ENCODE data around the gene SPTB. TPM values are rescaled to one million over a fixed set of nuclear protein-coding genes. Genes with fewer than 3 reads are reported as not detected.

SPTB gene
- total RNA-seq, 2 donors from 2014 or later = 5.6 to 9.9 TPM

DNA sequence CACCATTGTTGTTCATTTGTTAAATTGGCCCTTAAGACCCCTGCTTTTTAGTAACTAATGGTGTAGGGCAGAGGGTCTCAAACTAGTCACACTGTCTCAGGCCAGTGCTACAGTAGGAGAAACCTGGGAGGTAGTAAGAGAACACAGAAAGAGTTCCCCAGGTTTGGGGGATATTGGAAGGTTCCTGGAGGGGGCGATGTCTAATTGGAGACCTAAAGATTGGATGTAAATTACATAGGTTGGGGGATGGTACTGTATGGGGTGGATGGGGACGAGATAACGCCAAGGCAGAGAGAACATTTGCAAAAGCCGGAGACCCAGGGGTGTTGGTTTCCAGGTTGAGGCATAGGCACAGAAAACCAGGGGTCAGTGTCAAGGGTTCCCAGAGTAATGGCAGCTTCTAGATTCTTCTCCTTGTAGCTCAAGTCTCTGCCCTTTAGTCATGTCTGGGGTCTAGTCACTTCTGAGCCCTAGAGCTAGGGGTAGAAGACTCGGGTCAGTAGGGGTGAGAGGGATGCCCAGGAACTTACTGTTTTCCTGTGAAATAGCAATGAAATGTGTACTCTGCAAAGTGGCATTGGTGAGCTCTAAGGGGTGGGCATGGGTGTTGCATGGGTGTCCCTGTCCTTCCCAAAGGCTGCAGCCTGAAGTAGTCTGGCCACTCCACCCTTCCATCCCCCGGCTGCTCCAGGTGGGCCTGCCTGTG, 153.7 kb downstream of the SPTB start:
- Histone ChIP-seq H3K4me1 (ENCODE audit: control insufficient read depth in 1 of 2, low read depth in 2 of 2) (peaks cover 50 to 74% of the 10 kb centered on the region in 2 donors), H3K36me3 (peaks cover 32% of the 10 kb centered on the region), H3K27me3 (replicated peaks; ENCODE audit: insufficient read depth) (no peaks in the 10 kb centered on the region), H3K27ac (peak overlapping the region; percentile 1 to 92), H3K9me3 (no peaks in the 10 kb centered on the region), H3K4me3 (no peak overlapping the region)
- TF ChIP-seq CTCF (IDR thresholded peaks at IDR 0.05) = no peak
- DNase-seq (ENCODE audit: low spot score) (no peak), ATAC-seq (ENCODE audit: insufficient number of reproducible peaks, low FRiP score, low read depth) (no peak)

DNA sequence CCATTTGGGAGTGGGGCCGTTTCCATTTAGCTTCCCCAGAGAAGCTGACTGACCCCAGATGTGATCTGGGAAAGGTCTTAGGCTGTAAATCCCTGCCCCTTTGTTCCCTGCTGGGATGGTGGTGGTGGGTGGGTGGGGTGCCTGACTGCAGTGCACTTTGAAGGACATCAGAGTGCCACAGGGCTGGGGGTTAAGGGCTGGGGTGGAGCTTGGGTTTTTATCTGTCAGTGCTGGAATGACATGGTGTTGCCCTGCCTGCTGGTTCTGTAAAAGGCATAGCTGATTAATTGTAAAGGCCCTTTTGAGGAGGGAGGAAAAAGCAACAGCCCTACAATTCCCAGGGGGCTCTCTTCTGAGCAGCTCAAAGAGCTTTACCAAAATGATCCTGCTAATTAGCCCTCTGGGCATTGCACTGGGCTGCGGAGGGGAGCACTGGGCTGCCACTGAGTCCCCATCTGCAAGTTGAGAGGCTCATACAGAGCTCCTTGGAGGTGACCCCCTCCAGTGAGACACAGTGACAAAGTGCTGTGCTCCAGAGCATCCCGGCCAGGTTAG, 154.4 kb downstream of the SPTB start:
- no peaks in the 10 kb centered on the region for H3K27me3 ChIP-seq (replicated peaks; ENCODE audit: insufficient read depth)
- peaks cover 57 to 81% of the 10 kb centered on the region in 2 donors for H3K4me1 ChIP-seq (ENCODE audit: control insufficient read depth in 1 of 2, low read depth in 2 of 2)
- TF ChIP-seq CTCF (IDR thresholded peaks at IDR 0.05) = no peak
- no peaks in the 10 kb centered on the region for H3K9me3 ChIP-seq
- H3K27ac ChIP-seq = peak overlapping the region; percentile 1 to 92
- H3K4me3 ChIP-seq = no peak overlapping the region
- H3K36me3 ChIP-seq = peaks cover 25% of the 10 kb centered on the region
- DNase-seq (ENCODE audit: low spot score) (no peak), ATAC-seq (ENCODE audit: insufficient number of reproducible peaks, low FRiP score, low read depth) (no peak)

DNA sequence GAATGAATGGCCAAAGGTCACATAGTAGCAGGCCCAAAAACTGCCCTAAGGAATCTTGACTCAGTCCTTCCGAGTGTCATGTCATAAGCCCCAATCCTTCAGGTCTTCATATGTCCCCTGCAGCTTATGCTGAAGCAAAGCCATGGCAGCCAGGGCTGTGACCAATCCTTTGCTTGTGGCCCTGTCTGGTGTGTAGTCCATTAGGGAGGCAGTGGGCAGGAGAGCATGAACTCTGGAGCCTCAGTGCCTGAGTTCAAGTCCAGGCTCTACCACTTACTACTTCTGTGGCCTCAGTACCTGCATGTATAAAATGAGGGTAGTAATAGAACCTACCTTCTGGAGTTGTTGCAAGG, 155.2 kb downstream of the SPTB start:
- ATAC-seq (ENCODE audit: insufficient number of reproducible peaks, low FRiP score, low read depth) = no peak
- no peak for DNase-seq (ENCODE audit: low spot score)
- H3K27ac ChIP-seq = peak overlapping the region; percentile 92 to 93
- no peaks in the 10 kb centered on the region for H3K27me3 ChIP-seq (replicated peaks; ENCODE audit: insufficient read depth)
- H3K9me3 ChIP-seq = no peaks in the 10 kb centered on the region
- H3K4me1 ChIP-seq (ENCODE audit: control insufficient read depth in 1 of 2, low read depth in 2 of 2) = peaks cover 64 to 89% of the 10 kb centered on the region in 2 donors
- no peak for TF ChIP-seq CTCF (IDR thresholded peaks at IDR 0.05)
- H3K36me3 ChIP-seq = peaks cover 17% of the 10 kb centered on the region
- no peak overlapping the region for H3K4me3 ChIP-seq

- H3K36me3 ChIP-seq = peaks cover 13% of the 10 kb centered on the region
- peak overlapping the region; percentile 92 to 93 for H3K27ac ChIP-seq
- no peak for TF ChIP-seq CTCF (IDR thresholded peaks at IDR 0.05)
- H3K4me3 ChIP-seq = no peak overlapping the region
- H3K4me1 ChIP-seq (ENCODE audit: control insufficient read depth in 1 of 2, low read depth in 2 of 2) = peaks cover 71 to 95% of the 10 kb centered on the region in 2 donors
- DNase-seq (ENCODE audit: low spot score) (no peak), ATAC-seq (ENCODE audit: insufficient number of reproducible peaks, low FRiP score, low read depth) (no peak)
- H3K27me3 ChIP-seq (replicated peaks; ENCODE audit: insufficient read depth) = no peaks in the 10 kb centered on the region
- H3K9me3 ChIP-seq = no peaks in the 10 kb centered on the region
Measured at GRCh38 chr14:64723691-64724577, 155.8 kb downstream of the SPTB start.

GRCh38 chr14:64722842-64723447, 156.8 kb downstream of the SPTB start:
- ATAC-seq (ENCODE audit: insufficient number of reproducible peaks, low FRiP score, low read depth) = no peak
- no peak overlapping the region for H3K4me3 ChIP-seq

More at GRCh38 chr14:64722842-64723447, 156.8 kb downstream of the SPTB start:
- no peak for DNase-seq (ENCODE audit: low spot score)
- Histone ChIP-seq H3K4me1 (ENCODE audit: control insufficient read depth in 1 of 2, low read depth in 2 of 2) (peaks cover 77 to 100% of the 10 kb centered on the region in 2 donors), H3K9me3 (no peaks in the 10 kb centered on the region), H3K36me3 (peaks cover 3% of the 10 kb centered on the region), H3K27me3 (replicated peaks; ENCODE audit: insufficient read depth) (no peaks in the 10 kb centered on the region), H3K27ac (peak overlapping the region; percentile 92 to 93)
- TF ChIP-seq CTCF (IDR thresholded peaks at IDR 0.05) = no peak

Data from thoracic aorta (tissue), 2 donors.